CD8-positive, alpha-beta memory T cell (primary cell): ENCODE results near the gene PCDHGB1. TPM values are rescaled to one million over a fixed set of nuclear protein-coding genes. Genes with fewer than 3 reads are reported as not detected.
A peak's percentile ranks its signal among the peaks of the same experiment; 100 is the strongest.
"Not testable (repeated sequence)": the region's sequence is repeated elsewhere in the genome, so short reads cannot be mapped to it uniquely, and the experiment has no call there.

Experiments used
- CTCF ChIA-PET: fragments of 350-600 bp; sonication (Branson Sonifier 250); formaldehyde crosslinking; loops from one replicate; lab custom pipeline; 2021; ENCODE audit warnings: antibody characterized with exemption; lab: Charles Lee
- POLR2A ChIA-PET: fragments of 350-600 bp; sonication (Branson Sonifier 250); formaldehyde crosslinking; loops from one replicate; lab custom pipeline; 2021; ENCODE audit warnings: antibody characterized with exemption; lab: Charles Lee
- DNase-seq, 5 donors: peaks; one replicate each; pipeline versions ENCODE4 v3.0.0 to v3.0.0-alpha.2; 2020 to 2022; ENCODE audit warnings: mixed read lengths in 1 of 5
- H3K27ac ChIP-seq: one replicate; pipeline ENCODE4 v1.7.0; 2013; ENCODE audit warnings: low read depth, mild to moderate bottlenecking, low read length, moderate library complexity
- H3K27me3 ChIP-seq: 2 replicates; pipeline ENCODE4 v1.7.0; 2013; ENCODE audit warnings: low read length, mild to moderate bottlenecking; ENCODE audit not compliant: insufficient read depth, poor library complexity, severe bottlenecking
- H3K36me3 ChIP-seq: 2 replicates; pipeline ENCODE4 v1.7.0; 2013; ENCODE audit warnings: mild to moderate bottlenecking, low read length, moderate library complexity; ENCODE audit not compliant: insufficient read depth
- H3K4me1 ChIP-seq: 2 replicates; pipeline ENCODE4 v1.7.0; 2013; ENCODE audit warnings: mild to moderate bottlenecking, low read length, moderate library complexity; ENCODE audit not compliant: insufficient read depth
- H3K4me3 ChIP-seq: 2 replicates; pipeline ENCODE4 v1.7.0; 2013; ENCODE audit warnings: mild to moderate bottlenecking, low read length
- H3K9me3 ChIP-seq: 2 replicates; pipeline ENCODE4 v1.7.0; 2013; ENCODE audit warnings: mild to moderate bottlenecking, low read length
- H3K27ac Mint-ChIP-seq, 8 donors: one replicate each; pipeline ENCODE4 v1.8.0; 2020 to 2021; ENCODE audit warnings: mixed read lengths in 8 of 8, mild to moderate bottlenecking in 6 of 8, inconsistent platforms in 3 of 8, moderate library complexity in 3 of 8
- H3K27me3 Mint-ChIP-seq, 2 donors: one replicate each; pipeline ENCODE4 v1.8.0; 2020 to 2021; ENCODE audit warnings: mixed read lengths in 2 of 2, mild to moderate bottlenecking in 1 of 2, moderate library complexity in 1 of 2
- H3K36me3 Mint-ChIP-seq, 3 donors: one replicate each; pipeline ENCODE4 v1.8.0; 2020 to 2021; ENCODE audit warnings: mixed read lengths in 3 of 3, inconsistent platforms in 1 of 3, mild to moderate bottlenecking in 1 of 3
- H3K4me1 Mint-ChIP-seq, 3 donors: one replicate each; pipeline ENCODE4 v1.8.0; 2020 to 2021; ENCODE audit warnings: mixed read lengths in 3 of 3, inconsistent platforms in 1 of 3, mild to moderate bottlenecking in 1 of 3
- H3K4me3 Mint-ChIP-seq, 7 donors: one replicate each; pipeline ENCODE4 v1.8.0; 2020 to 2021; ENCODE audit warnings: mixed read lengths in 7 of 7, mild to moderate bottlenecking in 6 of 7, moderate library complexity in 4 of 7, inconsistent platforms in 2 of 7
- H3K9me3 Mint-ChIP-seq, 5 donors: one replicate each; pipeline ENCODE4 v1.8.0; 2020 to 2022; ENCODE audit warnings: mixed read lengths in 5 of 5, mild to moderate bottlenecking in 3 of 5, moderate library complexity in 2 of 5, inconsistent platforms in 1 of 5
- polyA plus RNA-seq: library from polyadenylated mRNA; unstranded; fragments of 300-500 nt; fragmentation: Illumina TruSeq; gene quantifications from one replicate; pipeline ENCODE4 v1.2.3, GENCODE V29; 2021
- total RNA-seq, 2 experiments: library from RNA; stranded (reverse); gene quantifications; one replicate each; pipeline ENCODE4 v1.2.3, GENCODE V29; 2021

The PCDHGB1 gene
- total RNA-seq (not detected), polyA plus RNA-seq (not detected)

GRCh38 chr5:141349917-141350619, at the start of gene PCDHGB1:
TSS of gene PCDHGB1 (plus strand) at chr5:141350099. CDS start at chr5:141350261, 162 bp downstream.
- H3K27ac Mint-ChIP-seq: peak within 1 kb of the TSS in 1 of 8 donors; percentile 24

GRCh38 chr5:141303756-141304155, 46.1 kb upstream of the PCDHGB1 start, which contains the start of gene SLC25A2:
TSS of gene SLC25A2 (minus strand) at chr5:141304049. CDS start at chr5:141303865, 184 bp downstream.
- peaks cover 2 to 53% (median 26%) of the 10 kb centered on the region in 3 donors for H3K36me3 Mint-ChIP-seq
- ChIA-PET POLR2A (no interaction called here), CTCF (no interaction called here)
- no peak within 1 kb of the TSS for H3K4me3 Mint-ChIP-seq
- peaks cover 31 to 90% (median 77%) of the 10 kb centered on the region in 5 donors for H3K9me3 Mint-ChIP-seq
- H3K27me3 ChIP-seq: no peaks in the 10 kb centered on the region
- no peak for DNase-seq
- H3K36me3 ChIP-seq: no peaks in the 10 kb centered on the region
- no peaks in the 10 kb centered on the region for H3K27me3 Mint-ChIP-seq
- no peaks in the 10 kb centered on the region for H3K4me1 Mint-ChIP-seq
- H3K9me3 ChIP-seq: peaks cover 38% of the 10 kb centered on the region
- no peaks in the 10 kb centered on the region for H3K4me1 ChIP-seq
- no peak within 1 kb of the TSS for H3K27ac ChIP-seq
- no peak within 1 kb of the TSS for H3K4me3 ChIP-seq
- H3K27ac Mint-ChIP-seq: no peak within 1 kb of the TSS

More at GRCh38 chr5:141349917-141350619, at the start of gene PCDHGB1:
- Mint-ChIP-seq H3K4me3 (peak within 1 kb of the TSS in 6 of 7 donors; percentile 40 to 67 (median 50)), H3K9me3 (peaks cover 4 to 53% (median 30%) of the 10 kb centered on the region in 5 donors), H3K4me1 (no peaks in the 10 kb centered on the region), H3K36me3 (peaks cover 2 to 11% (median 5%) of the 10 kb centered on the region in 3 donors), H3K27me3 (peaks cover 48 to 76% of the 10 kb centered on the region in 2 donors)
- no peak within 1 kb of the TSS for H3K4me3 ChIP-seq
- CTCF ChIA-PET: interaction anchor here (0.9 to 1.5 kb wide), 2 partner anchors 30 to 214 kb away, joined by 3 to 6 read pairs; partner anchors contain the start of gene TAF7
- DNase-seq: peak in 1 of 5 donors; percentile 16
- no peaks in the 10 kb centered on the region for H3K4me1 ChIP-seq
- H3K27me3 ChIP-seq: peaks cover 24% of the 10 kb centered on the region
- H3K36me3 ChIP-seq: no peaks in the 10 kb centered on the region
- H3K9me3 ChIP-seq: peaks cover 2% of the 10 kb centered on the region
- POLR2A ChIA-PET: no interaction called here
- H3K27ac ChIP-seq: no peak within 1 kb of the TSS

GRCh38 chr5:141306630-141307029, 43.3 kb upstream of the PCDHGB1 start:
- Histone ChIP-seq H3K36me3 (no peaks in the 10 kb centered on the region), H3K27me3 (no peaks in the 10 kb centered on the region), H3K27ac (no peak overlapping the region), H3K4me3 (no peak overlapping the region), H3K9me3 (peaks cover 37% of the 10 kb centered on the region), H3K4me1 (no peaks in the 10 kb centered on the region)
- Mint-ChIP-seq H3K4me3 (no peak overlapping the region), H3K27ac (no peak overlapping the region), H3K36me3 (peaks cover 6 to 49% (median 29%) of the 10 kb centered on the region in 3 donors), H3K4me1 (no peaks in the 10 kb centered on the region), H3K9me3 (peaks cover 38 to 88% (median 85%) of the 10 kb centered on the region in 5 donors), H3K27me3 (no peaks in the 10 kb centered on the region)
- DNase-seq: no peak
- POLR2A ChIA-PET: no interaction called here
- CTCF ChIA-PET: no interaction called here

GRCh38 chr5:141313711-141314110, 36.2 kb upstream of the PCDHGB1 start:
- Mint-ChIP-seq H3K4me3 (no peak overlapping the region), H3K9me3 (peaks cover 57 to 96% (median 93%) of the 10 kb centered on the region in 5 donors), H3K4me1 (peaks cover 4 to 18% (median 7%) of the 10 kb centered on the region in 3 donors), H3K27me3 (no peaks in the 10 kb centered on the region), H3K27ac (no peak overlapping the region), H3K36me3 (peaks cover 26 to 63% (median 54%) of the 10 kb centered on the region in 3 donors)
- H3K4me3 ChIP-seq: no peak overlapping the region
- no peaks in the 10 kb centered on the region for H3K36me3 ChIP-seq
- CTCF ChIA-PET: interaction anchor here (1.7 kb wide), 1 partner anchor 11 kb away, joined by 4 read pairs; no protein-coding TSS in a partner anchor
- H3K4me1 ChIP-seq: no peaks in the 10 kb centered on the region
- POLR2A ChIA-PET: no interaction called here
- no peak overlapping the region for H3K27ac ChIP-seq
- peaks cover 43% of the 10 kb centered on the region for H3K9me3 ChIP-seq
- no peaks in the 10 kb centered on the region for H3K27me3 ChIP-seq
- DNase-seq: no peak

GRCh38 chr5:141316963-141317362, 32.9 kb upstream of the PCDHGB1 start:
- H3K36me3 ChIP-seq: peaks cover 12% of the 10 kb centered on the region
- ChIA-PET CTCF (interaction anchor here (0.8 to 5.2 kb wide), 2 partner anchors 196 to 247 kb away, joined by 3 to 35 read pairs; no protein-coding TSS in a partner anchor), POLR2A (interaction anchor here (0.7 kb wide), 1 partner anchor 14 kb away, joined by 8 read pairs; no protein-coding TSS in a partner anchor)
- Mint-ChIP-seq H3K4me3 (peak overlapping the region in 1 of 7 donors; percentile 36), H3K36me3 (peaks cover 34 to 73% (median 69%) of the 10 kb centered on the region in 3 donors), H3K4me1 (peaks cover 26 to 49% (median 31%) of the 10 kb centered on the region in 3 donors), H3K9me3 (peaks cover 60 to 99% (median 96%) of the 10 kb centered on the region in 5 donors)
- H3K9me3 ChIP-seq: peaks cover 58% of the 10 kb centered on the region
- not testable (repeated sequence) for H3K27ac ChIP-seq, DNase-seq, H3K27ac Mint-ChIP-seq, H3K27me3 Mint-ChIP-seq, H3K27me3 ChIP-seq, H3K4me3 ChIP-seq
- peaks cover 16% of the 10 kb centered on the region for H3K4me1 ChIP-seq

- H3K27me3 ChIP-seq: no peaks in the 10 kb centered on the region
- peaks cover 53% of the 10 kb centered on the region for H3K9me3 ChIP-seq
- Mint-ChIP-seq H3K36me3 (peaks cover 29 to 56% (median 55%) of the 10 kb centered on the region in 3 donors), H3K27me3 (peaks cover 0 to 4% of the 10 kb centered on the region in 2 donors), H3K4me1 (peaks cover 26 to 56% (median 31%) of the 10 kb centered on the region in 3 donors), H3K4me3 (peak overlapping the region in 5 of 7 donors; percentile 23 to 97 (median 95)), H3K9me3 (peaks cover 52 to 90% (median 81%) of the 10 kb centered on the region in 5 donors), H3K27ac (peak overlapping the region in 2 of 8 donors; percentile 59 to 88)
- H3K4me3 ChIP-seq: peak overlapping the region; percentile 96
- ChIA-PET POLR2A (no interaction called here), CTCF (interaction anchor here (1.4 to 5.2 kb wide), 11 partner anchors 11 to 318 kb away, joined by 4 to 35 read pairs (median 12); partner anchors contain the start of genes HDAC3, PCDHGA1, PCDHGB2 and RELL2)
- peaks cover 16% of the 10 kb centered on the region for H3K4me1 ChIP-seq
- H3K36me3 ChIP-seq: peaks cover 12% of the 10 kb centered on the region
- H3K27ac ChIP-seq: no peak overlapping the region
- no peak for DNase-seq
Observed at GRCh38 chr5:141319202-141319601, 30.7 kb upstream of the PCDHGB1 start.

GRCh38 chr5:141319699-141320098, 30.2 kb upstream of the PCDHGB1 start:
- H3K9me3 Mint-ChIP-seq: peaks cover 47 to 85% (median 77%) of the 10 kb centered on the region in 5 donors
- no peak overlapping the region for H3K27ac ChIP-seq

More at GRCh38 chr5:141319699-141320098, 30.2 kb upstream of the PCDHGB1 start:
- ChIA-PET CTCF (interaction anchor here (0.9 to 5.2 kb wide), 25 partner anchors 10 to 318 kb away, joined by 3 to 35 read pairs (median 4); partner anchors contain the start of genes DIAPH1, HDAC3, PCDHGA1 and PCDHGA11), POLR2A (interaction anchor here (0.8 to 1.8 kb wide), 7 partner anchors 9 to 672 kb away, joined by 3 to 8 read pairs (median 5); partner anchors contain the start of genes HDAC3, IK, NDUFA2 and PCDHGA1)
- DNase-seq: no peak
- peaks cover 53% of the 10 kb centered on the region for H3K9me3 ChIP-seq
- Mint-ChIP-seq H3K4me1 (peaks cover 26 to 56% (median 31%) of the 10 kb centered on the region in 3 donors), H3K4me3 (peak overlapping the region; percentile 91 to 99 (median 95)), H3K27ac (peak overlapping the region in 6 of 8 donors; percentile 58 to 99 (median 99)), H3K27me3 (peaks cover 3 to 4% of the 10 kb centered on the region in 2 donors), H3K36me3 (peaks cover 28 to 54% (median 50%) of the 10 kb centered on the region in 3 donors)
- peaks cover 12% of the 10 kb centered on the region for H3K36me3 ChIP-seq
- peaks cover 16% of the 10 kb centered on the region for H3K4me1 ChIP-seq
- peak overlapping the region; percentile 96 for H3K4me3 ChIP-seq
- no peaks in the 10 kb centered on the region for H3K27me3 ChIP-seq
